ENCODE results near the gene TLE7. TPM values are rescaled to one million over a fixed set of nuclear protein-coding genes. Genes with fewer than 3 reads are reported as not detected.

The TLE7 gene
- total and polyA plus RNA-seq, 2 of the 8 experiments (the other 6 are each of a cell fraction or from before 2014, with no cell fraction given), result 0.03 TPM; not detected in 1

DNA sequence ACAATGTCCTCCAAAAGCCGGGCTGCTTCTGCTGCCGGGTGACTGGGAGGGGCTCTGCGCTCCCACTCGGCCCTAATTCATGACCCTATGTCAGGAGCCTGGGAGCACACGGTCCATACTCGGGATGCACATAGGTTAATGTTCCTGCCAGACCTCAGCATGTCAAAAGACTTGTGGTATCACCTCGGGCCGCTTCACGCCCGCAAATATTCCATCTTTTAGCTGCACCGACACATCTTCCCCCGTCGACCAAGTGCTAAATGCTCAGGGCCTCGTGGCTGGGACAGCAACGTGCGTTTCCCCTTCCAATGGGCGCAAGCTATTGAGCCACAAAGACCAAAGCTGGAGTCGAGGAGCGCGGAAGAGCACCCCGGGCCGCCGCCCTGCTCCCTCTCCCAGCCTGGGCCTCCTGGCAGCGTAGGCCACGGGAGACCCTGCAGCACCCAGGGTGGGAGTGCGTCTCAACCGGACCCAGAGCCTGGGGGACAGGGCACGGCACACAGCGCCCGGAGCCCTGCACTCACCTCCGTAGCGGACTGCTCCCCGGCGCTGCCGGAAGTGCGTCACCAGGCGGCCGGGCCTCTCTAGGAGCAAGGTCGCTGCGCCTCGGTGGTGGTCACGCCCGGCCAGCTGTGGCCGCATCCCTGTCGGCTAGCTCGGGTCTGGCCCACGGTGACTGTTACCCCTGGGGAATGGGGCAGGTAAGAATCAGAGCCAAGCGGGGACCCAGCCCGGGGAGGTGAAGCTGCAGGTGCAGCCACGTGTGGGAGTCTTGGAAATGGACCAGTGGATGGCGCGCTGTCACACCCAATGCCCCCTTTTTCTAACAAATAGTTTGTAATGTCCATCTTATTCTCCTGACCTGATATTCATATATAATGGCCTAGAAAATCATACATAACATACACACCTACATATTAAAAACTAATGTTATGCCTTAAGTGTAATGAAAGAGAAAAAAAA lies 20.1 kb upstream of the TLE7 start, which contains the start of gene ZNF23:
ZNF23 (minus strand) TSS at position 562 of the 963 bp plus-strand sequence. CDS start 5,451 bp downstream, outside the sequence.
- peak within 1 kb of the TSS; percentile 98 for H2AFZ ChIP-seq (ENCODE audit: low read length)
- no peaks in the 10 kb centered on the region for H3K36me3 ChIP-seq (ENCODE audit: control insufficient read depth in 2 of 4, insufficient read depth in 4 of 4, low read length in 3 of 4)
- no peaks in the 10 kb centered on the region for H3K27me3 ChIP-seq (replicated peaks in 1 of 4; ENCODE audit: control insufficient read depth in 3 of 4, extremely low read depth in 1 of 4, insufficient read depth in 3 of 4, low read length in 3 of 4)
- no peak within 1 kb of the TSS for H2BK120ac ChIP-seq (replicated peaks; ENCODE audit: low read depth, low read length)
- peak within 1 kb of the TSS; percentile 84 for H3K4ac ChIP-seq (replicated peaks; ENCODE audit: insufficient read length, low read depth, low read length)
- no peak within 1 kb of the TSS; the same call in 1 of the 2 replicates for H3K18ac ChIP-seq (ENCODE audit: extremely low read depth, low read length)
- no peak within 1 kb of the TSS for H3K23ac ChIP-seq (ENCODE audit: insufficient read length)
- H3K4me2 ChIP-seq (ENCODE audit: insufficient read depth in 1 of 2, low read depth in 2 of 2, low read length in 2 of 2), result peak within 1 kb of the TSS; percentile 63 to 98
- H3K79me1 ChIP-seq (ENCODE audit: low read depth, low read length), result no peaks in the 10 kb centered on the region; the same call in 1 of the 2 replicates
- peak within 1 kb of the TSS; percentile 99 for H4K8ac ChIP-seq (ENCODE audit: extremely low read depth, insufficient read depth, low read length)
- WGBS, 2 experiments (ENCODE audit: extremely low coverage in 1 of 2, insufficient coverage in 1 of 2, insufficient read length in 1 of 2, insufficient replicate concordance in 2 of 2, low coverage in 1 of 2, low lambda C conversion rate in 2 of 2, missing lambda C conversion rate in 1 of 2), result 2% methylated on average over 48 of the region's 52 CpGs; no CpG with 5 or more reads in 1 of the 2 experiments
- H2BK15ac ChIP-seq (ENCODE audit: low read length), result no peak within 1 kb of the TSS
- peak within 1 kb of the TSS; percentile 88 for H4K91ac ChIP-seq (replicated peaks; ENCODE audit: insufficient read length, low read length)
- H3K23me2 ChIP-seq (ENCODE audit: low read depth, low read length), result peaks cover 7% of the 10 kb centered on the region
- H3K14ac ChIP-seq (ENCODE audit: insufficient read length), result no peak within 1 kb of the TSS
- FAIRE-seq (no peak), DNase-seq (ENCODE audit: low read depth in 1 of 2, low spot score in 2 of 2) (peak in 1 of 2 experiments; percentile 92)
- peak within 1 kb of the TSS; percentile 82; the same call in 1 of the 2 replicates for H2BK5ac ChIP-seq (ENCODE audit: low read depth, low read length)
- H2AK5ac ChIP-seq (ENCODE audit: low read depth, low read length), result no peak within 1 kb of the TSS
- peak within 1 kb of the TSS; percentile 90 for H3K27ac ChIP-seq (ENCODE audit: low read depth, low read length)
- H3K9ac ChIP-seq (replicated peaks in 1 of 4; ENCODE audit: extremely low read depth in 1 of 4, low read depth in 3 of 4, low read length in 3 of 4), result peak within 1 kb of the TSS; percentile 75 to 95 (median 92)
- peak within 1 kb of the TSS; percentile 91 for H3K56ac ChIP-seq (replicated peaks; ENCODE audit: insufficient read length, low read depth, low read length)
- H3K4me3 ChIP-seq (ENCODE audit: extremely low read depth in 1 of 4, insufficient read depth in 2 of 4, low read depth in 3 of 4, low read length in 4 of 4), result peak within 1 kb of the TSS; percentile 82 to 100 (median 98)
- ChIA-PET POLR2A (ENCODE audit: partially characterized antibody) (interaction anchor here (0.7 to 3.7 kb wide), 12 partner anchors 8 to 149 kb away, joined by 3 to 54 read pairs (median 3); partner anchors contain the start of gene CHST4), CTCF (ENCODE audit: partially characterized antibody) (interaction anchor here (0.7 to 2.5 kb wide), 9 partner anchors 10 to 149 kb away, joined by 3 to 13 read pairs (median 5); no protein-coding TSS in a partner anchor)
- no peaks in the 10 kb centered on the region for H3K9me3 ChIP-seq (ENCODE audit: insufficient read depth in 2 of 2, low read depth in 1 of 2, low read length in 1 of 2)
- H3K79me2 ChIP-seq (ENCODE audit: control insufficient read depth in 1 of 2, insufficient read depth in 2 of 2, low read length in 2 of 2), result peaks cover 0 to 22% of the 10 kb centered on the region in 2 experiments; a peak in 3 of 4 replicates
- H3K4me1 ChIP-seq (replicated peaks in 1 of 4; ENCODE audit: control insufficient read depth in 3 of 4, insufficient read depth in 4 of 4, low read length in 3 of 4), result peaks cover 0 to 2% (median 0%) of the 10 kb centered on the region in 4 experiments; a peak in 1 of 7 replicates
- no peak within 1 kb of the TSS for H2BK12ac ChIP-seq (ENCODE audit: low read depth, low read length)
- H2BK20ac ChIP-seq (ENCODE audit: low read length), result no peak within 1 kb of the TSS
- peaks cover 0 to 5% of the 10 kb centered on the region in 2 experiments for H4K20me1 ChIP-seq (replicated peaks in 1 of 2; ENCODE audit: control insufficient read depth in 1 of 2, insufficient read depth in 2 of 2, low read length in 2 of 2)
- peak within 1 kb of the TSS; percentile 96 for H4K5ac ChIP-seq (ENCODE audit: insufficient read length, low read depth, low read length)
- TF ChIP-seq MAFK (IDR thresholded peaks at IDR 0.05; ENCODE audit: low read depth, low read length), result no peak
- no peak for TF ChIP-seq JUN (IDR thresholded peaks at IDR 0.05; ENCODE audit: low read depth, low read length)
- 0 out of 4 replicates have a peak, but pooled peaks have one; percentile 20 to 60 for TF ChIP-seq HDAC2 (IDR thresholded peaks at IDR 0.05; ENCODE audit: borderline replicate concordance in 1 of 2, low read depth in 2 of 2, low read length in 2 of 2)
- TF ChIP-seq KDM5A (IDR thresholded peaks at IDR 0.05; ENCODE audit: low read length), result peak; percentile 78
- peak; percentile 88 to 96; a peak in 3 of 4 replicates for TF ChIP-seq SIN3A (conservative IDR thresholded peaks at IDR 0.05 in 1 of 2, IDR thresholded peaks at IDR 0.05 in 1 of 2; ENCODE audit: low read depth in 1 of 2, low read length in 2 of 2)
- TF ChIP-seq ZNF274 (IDR thresholded peaks at IDR 0.05; ENCODE audit: borderline replicate concordance, extremely low read depth, low read length), result no peak
